Activated CD4-positive, alpha-beta T cell treated with anti-CD3 and anti-CD28 coated beads for 36 hours (primary cell): Measurements from ENCODE around the gene BANP. TPM values are rescaled to one million over a fixed set of nuclear protein-coding genes. Genes with fewer than 3 reads are reported as not detected.

Experiments used
- ATAC-seq: fragments of 200-7000 bp; cut with Tn5 transposase; one replicate; pipeline ENCODE4 v1.10.0; 2021; ENCODE audit warnings: mild to moderate bottlenecking, moderate library complexity
- CTCF ChIA-PET: fragments of 350-600 bp; sonication (Branson Sonifier 250); formaldehyde crosslinking; loops from one replicate; lab custom pipeline; 2021; ENCODE audit warnings: antibody characterized with exemption; lab: Charles Lee
- POLR2A ChIA-PET: fragments of 350-600 bp; sonication (Branson Sonifier 250); formaldehyde crosslinking; loops from one replicate; lab custom pipeline; 2021; ENCODE audit warnings: antibody characterized with exemption, inconsistent platforms; lab: Charles Lee
- DNase-seq: peaks from one replicate; pipeline ENCODE4 v3.0.0-alpha.2; 2020
- H3K27ac Mint-ChIP-seq: one replicate; pipeline ENCODE4 v1.8.0; 2021; ENCODE audit warnings: mixed read lengths
- H3K27me3 Mint-ChIP-seq: one replicate; pipeline ENCODE4 v1.8.0; 2021; ENCODE audit warnings: mixed read lengths
- H3K36me3 Mint-ChIP-seq: one replicate; pipeline ENCODE4 v1.8.0; 2021; ENCODE audit warnings: low read depth, mixed read lengths
- H3K4me1 Mint-ChIP-seq: one replicate; pipeline ENCODE4 v1.8.0; 2021; ENCODE audit warnings: mixed read lengths
- H3K4me3 Mint-ChIP-seq: one replicate; pipeline ENCODE4 v1.8.0; 2021; ENCODE audit warnings: mild to moderate bottlenecking, moderate library complexity, mixed read lengths
- H3K9me3 Mint-ChIP-seq: one replicate; pipeline ENCODE4 v1.8.0; 2021; ENCODE audit warnings: low read depth, mixed read lengths
- intact Hi-C, 2 experiments: fragments of 100-400 bp; cut with DNase I in 1 of 2; cut with micrococcal nuclease in 1 of 2; formaldehyde crosslinking; loops; one replicate each; pipeline versions ENCODE4 v1.14.2 to v1.15.1; 2022 to 2024; cut with DNase I, micrococcal nuclease
- total RNA-seq, 2 experiments: library from RNA; stranded (reverse); gene quantifications; one replicate each; pipeline ENCODE4 v1.2.3, GENCODE V29; 2021

Gene BANP
- total RNA-seq, 2 experiments from 2014 or later, result 35.2 to 36.1 TPM

GRCh38 chr16:88066234-88066633 is 115.0 kb downstream of the BANP start:
- H3K9me3 Mint-ChIP-seq, result no peaks in the 10 kb centered on the region
- ChIA-PET CTCF (interaction anchor here (0.7 kb wide), 1 partner anchor 716 kb away, joined by 3 read pairs; no protein-coding TSS in a partner anchor), POLR2A (no interaction called here)
- no peak overlapping the region for H3K4me3 Mint-ChIP-seq
- no peak for DNase-seq
- no peaks in the 10 kb centered on the region for H3K27me3 Mint-ChIP-seq
- H3K4me1 Mint-ChIP-seq, result no peaks in the 10 kb centered on the region
- no peak overlapping the region for H3K27ac Mint-ChIP-seq
- intact Hi-C loops, result no loop called here
- no peak for ATAC-seq
- peaks cover 18% of the 10 kb centered on the region for H3K36me3 Mint-ChIP-seq

GRCh38 chr16:88066680-88067529 is 115.7 kb downstream of the BANP start:
- ATAC-seq (no peak), DNase-seq (no peak)
- peaks cover 22% of the 10 kb centered on the region for H3K36me3 Mint-ChIP-seq
- ChIA-PET POLR2A (no interaction called here), CTCF (no interaction called here)
- H3K9me3 Mint-ChIP-seq, result no peaks in the 10 kb centered on the region
- intact Hi-C loops, result no loop called here
- no peaks in the 10 kb centered on the region for H3K4me1 Mint-ChIP-seq
- no peak overlapping the region for H3K27ac Mint-ChIP-seq
- H3K27me3 Mint-ChIP-seq, result no peaks in the 10 kb centered on the region
- H3K4me3 Mint-ChIP-seq, result no peak overlapping the region

GRCh38 chr16:88067530-88068411 is 116.5 kb downstream of the BANP start:
- Mint-ChIP-seq H3K27ac (no peak overlapping the region), H3K9me3 (no peaks in the 10 kb centered on the region), H3K36me3 (peaks cover 22% of the 10 kb centered on the region), H3K4me1 (no peaks in the 10 kb centered on the region), H3K4me3 (no peak overlapping the region), H3K27me3 (no peaks in the 10 kb centered on the region)
- intact Hi-C loops, result no loop called here
- DNase-seq (no peak), ATAC-seq (no peak)
- POLR2A ChIA-PET, result no interaction called here
- CTCF ChIA-PET, result no interaction called here

- Mint-ChIP-seq H3K4me3 (no peak overlapping the region), H3K9me3 (no peaks in the 10 kb centered on the region), H3K36me3 (peaks cover 16% of the 10 kb centered on the region), H3K4me1 (no peaks in the 10 kb centered on the region), H3K27me3 (no peaks in the 10 kb centered on the region), H3K27ac (no peak overlapping the region)
- ChIA-PET CTCF (no interaction called here), POLR2A (no interaction called here)
- ATAC-seq, result no peak
- no peak for DNase-seq
- intact Hi-C loops, result no loop called here
Measured at GRCh38 chr16:88068476-88069396, 117.5 kb downstream of the BANP start.

- Mint-ChIP-seq H3K4me1 (no peaks in the 10 kb centered on the region), H3K4me3 (no peak overlapping the region), H3K27ac (no peak overlapping the region), H3K36me3 (peaks cover 14% of the 10 kb centered on the region), H3K9me3 (no peaks in the 10 kb centered on the region), H3K27me3 (no peaks in the 10 kb centered on the region)
- POLR2A ChIA-PET, result no interaction called here
- intact Hi-C loops, result no loop called here
- CTCF ChIA-PET, result no interaction called here
- ATAC-seq (no peak), DNase-seq (no peak)
Measured at GRCh38 chr16:88069397-88070168, 118.3 kb downstream of the BANP start.

GRCh38 chr16:88070341-88070740 is 119.1 kb downstream of the BANP start:
- DNase-seq, result no peak
- POLR2A ChIA-PET, result no interaction called here
- H3K36me3 Mint-ChIP-seq, result peaks cover 11% of the 10 kb centered on the region
- CTCF ChIA-PET, result no interaction called here
- no peak for ATAC-seq
- H3K4me3 Mint-ChIP-seq, result no peak overlapping the region
- no peaks in the 10 kb centered on the region for H3K4me1 Mint-ChIP-seq
- intact Hi-C loops, result no loop called here
- no peak overlapping the region for H3K27ac Mint-ChIP-seq
- H3K9me3 Mint-ChIP-seq, result no peaks in the 10 kb centered on the region
- H3K27me3 Mint-ChIP-seq, result no peaks in the 10 kb centered on the region

GRCh38 chr16:88070989-88071625 is 119.9 kb downstream of the BANP start:
- Mint-ChIP-seq H3K36me3 (peaks cover 14% of the 10 kb centered on the region), H3K4me3 (no peak overlapping the region), H3K9me3 (no peaks in the 10 kb centered on the region), H3K27me3 (no peaks in the 10 kb centered on the region), H3K4me1 (no peaks in the 10 kb centered on the region), H3K27ac (no peak overlapping the region)
- ATAC-seq, result no peak
- CTCF ChIA-PET, result no interaction called here
- intact Hi-C loops, result no loop called here
- POLR2A ChIA-PET, result no interaction called here
- no peak for DNase-seq

- no peak overlapping the region for H3K4me3 Mint-ChIP-seq
- DNase-seq (no peak), ATAC-seq (no peak)
- intact Hi-C loops, result no loop called here
- H3K36me3 Mint-ChIP-seq, result peaks cover 14% of the 10 kb centered on the region
- POLR2A ChIA-PET, result no interaction called here
- CTCF ChIA-PET, result no interaction called here
- no peaks in the 10 kb centered on the region for H3K9me3 Mint-ChIP-seq
- no peaks in the 10 kb centered on the region for H3K4me1 Mint-ChIP-seq
- no peaks in the 10 kb centered on the region for H3K27me3 Mint-ChIP-seq
- no peak overlapping the region for H3K27ac Mint-ChIP-seq
Measured at GRCh38 chr16:88071908-88072307, 120.7 kb downstream of the BANP start.

GRCh38 chr16:88072571-88073001 is 121.4 kb downstream of the BANP start:
- Mint-ChIP-seq H3K36me3 (peaks cover 14% of the 10 kb centered on the region), H3K9me3 (no peaks in the 10 kb centered on the region), H3K27me3 (no peaks in the 10 kb centered on the region), H3K27ac (no peak overlapping the region), H3K4me3 (no peak overlapping the region), H3K4me1 (no peaks in the 10 kb centered on the region)
- DNase-seq (no peak), ATAC-seq (no peak)
- intact Hi-C loops, result no loop called here
- POLR2A ChIA-PET, result no interaction called here
- CTCF ChIA-PET, result interaction anchor here (0.6 kb wide), 1 partner anchor 35 kb away, joined by 3 read pairs; no protein-coding TSS in a partner anchor

- no peaks in the 10 kb centered on the region for H3K4me1 Mint-ChIP-seq
- intact Hi-C loops, result no loop called here
- ChIA-PET POLR2A (no interaction called here), CTCF (no interaction called here)
- no peak overlapping the region for H3K4me3 Mint-ChIP-seq
- ATAC-seq (no peak), DNase-seq (no peak)
- H3K36me3 Mint-ChIP-seq, result peaks cover 16% of the 10 kb centered on the region
- no peak overlapping the region for H3K27ac Mint-ChIP-seq
- H3K27me3 Mint-ChIP-seq, result no peaks in the 10 kb centered on the region
- H3K9me3 Mint-ChIP-seq, result no peaks in the 10 kb centered on the region
Measured at GRCh38 chr16:88073201-88073721, 122.0 kb downstream of the BANP start.
